ENCODE measurements around the gene NUBPL. TPM values are rescaled to one million over a fixed set of nuclear protein-coding genes. Genes with fewer than 3 reads are reported as not detected.

Gene NUBPL
- total RNA-seq, 2 donors from 2014 or later = 9.2 to 30.0 TPM

DNA sequence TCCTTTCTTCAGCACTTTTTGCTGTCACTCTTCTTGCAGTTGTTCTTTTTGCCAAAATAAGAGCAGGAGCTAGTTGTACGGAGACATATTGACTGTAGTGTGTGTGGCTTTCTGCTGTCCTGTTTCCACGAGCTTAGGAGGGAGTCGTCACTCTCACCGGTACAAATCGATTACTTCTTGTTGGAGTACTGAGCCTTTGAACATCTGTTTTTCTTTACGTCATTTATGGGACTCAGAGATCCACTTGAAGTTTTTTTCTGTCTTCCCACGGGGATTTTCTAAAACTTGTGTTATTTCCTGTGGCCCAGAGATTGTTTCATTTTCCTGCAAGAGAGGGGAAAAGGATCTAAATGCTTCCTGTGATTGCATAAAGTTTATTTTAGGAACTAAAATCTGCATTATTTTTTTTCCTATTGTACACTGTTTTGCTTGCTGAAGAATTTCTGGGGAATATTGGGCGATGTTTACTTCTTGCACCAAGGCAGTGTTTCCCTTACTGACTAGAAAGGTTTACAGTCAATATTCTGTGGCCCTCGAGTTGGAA lies 316.1 kb downstream of the NUBPL start:
- DNase-seq (ENCODE audit: low spot score) = no peak
- peak overlapping the region; percentile 21 for H3K4me3 ChIP-seq

DNA sequence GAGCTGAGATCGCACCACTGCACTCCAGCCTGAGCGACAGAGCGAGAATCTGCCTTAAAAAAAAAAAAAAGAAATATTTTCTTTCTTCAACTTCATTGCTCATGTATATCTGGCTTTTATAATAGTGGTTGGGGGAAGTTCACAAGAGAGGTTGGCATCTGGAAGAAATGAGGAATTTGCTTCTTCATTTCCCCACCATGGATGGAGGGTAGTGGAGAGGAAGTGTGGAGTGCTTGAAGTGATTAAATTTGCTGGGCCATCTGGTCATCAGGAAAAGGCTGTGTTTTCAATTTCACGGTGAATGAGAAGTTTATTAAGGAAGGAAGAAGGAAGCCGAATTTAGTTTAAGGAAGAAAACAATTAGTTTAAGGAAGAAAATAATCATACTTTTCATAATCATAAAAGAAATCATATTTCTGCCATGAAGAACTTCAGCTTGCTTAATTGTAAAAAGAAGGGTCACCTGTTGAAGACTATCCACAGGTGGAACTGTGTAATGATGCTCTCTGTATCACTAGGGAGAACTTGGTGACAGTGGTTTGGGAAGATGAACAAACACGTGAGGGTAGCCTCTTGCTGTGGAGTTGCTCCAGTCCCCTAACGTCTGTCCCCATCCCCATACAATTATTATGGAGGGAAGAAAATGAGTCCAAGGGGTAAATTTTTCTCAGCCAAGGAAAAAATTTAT lies 318.6 kb downstream of the NUBPL start:
- Histone ChIP-seq H3K27ac (no peak overlapping the region), H3K27me3 (replicated peaks; ENCODE audit: insufficient read depth) (no peaks in the 10 kb centered on the region), H3K36me3 (no peaks in the 10 kb centered on the region), H3K4me3 (no peak overlapping the region), H3K9me3 (no peaks in the 10 kb centered on the region), H3K4me1 (ENCODE audit: control insufficient read depth in 1 of 2, low read depth in 2 of 2) (no peaks in the 10 kb centered on the region)
- ATAC-seq (ENCODE audit: insufficient number of reproducible peaks, low FRiP score, low read depth) = no peak
- no peak for DNase-seq (ENCODE audit: low spot score)
- TF ChIP-seq, protein P1, sequence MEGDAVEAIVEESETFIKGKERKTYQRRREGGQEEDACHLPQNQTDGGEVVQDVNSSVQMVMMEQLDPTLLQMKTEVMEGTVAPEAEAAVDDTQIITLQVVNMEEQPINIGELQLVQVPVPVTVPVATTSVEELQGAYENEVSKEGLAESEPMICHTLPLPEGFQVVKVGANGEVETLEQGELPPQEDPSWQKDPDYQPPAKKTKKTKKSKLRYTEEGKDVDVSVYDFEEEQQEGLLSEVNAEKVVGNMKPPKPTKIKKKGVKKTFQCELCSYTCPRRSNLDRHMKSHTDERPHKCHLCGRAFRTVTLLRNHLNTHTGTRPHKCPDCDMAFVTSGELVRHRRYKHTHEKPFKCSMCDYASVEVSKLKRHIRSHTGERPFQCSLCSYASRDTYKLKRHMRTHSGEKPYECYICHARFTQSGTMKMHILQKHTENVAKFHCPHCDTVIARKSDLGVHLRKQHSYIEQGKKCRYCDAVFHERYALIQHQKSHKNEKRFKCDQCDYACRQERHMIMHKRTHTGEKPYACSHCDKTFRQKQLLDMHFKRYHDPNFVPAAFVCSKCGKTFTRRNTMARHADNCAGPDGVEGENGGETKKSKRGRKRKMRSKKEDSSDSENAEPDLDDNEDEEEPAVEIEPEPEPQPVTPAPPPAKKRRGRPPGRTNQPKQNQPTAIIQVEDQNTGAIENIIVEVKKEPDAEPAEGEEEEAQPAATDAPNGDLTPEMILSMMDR (IDR thresholded peaks at IDR 0.05) = no peak

More for the DNA sequence above, 316.1 kb downstream of the NUBPL start:
- Histone ChIP-seq H3K9me3 (no peaks in the 10 kb centered on the region), H3K4me1 (ENCODE audit: control insufficient read depth in 1 of 2, low read depth in 2 of 2) (no peaks in the 10 kb centered on the region), H3K27me3 (replicated peaks; ENCODE audit: insufficient read depth) (no peaks in the 10 kb centered on the region), H3K27ac (no peak overlapping the region), H3K36me3 (no peaks in the 10 kb centered on the region)
- no peak for ATAC-seq (ENCODE audit: insufficient number of reproducible peaks, low FRiP score, low read depth)
- TF ChIP-seq, protein P1 (IDR thresholded peaks at IDR 0.05) = no peak

DNA sequence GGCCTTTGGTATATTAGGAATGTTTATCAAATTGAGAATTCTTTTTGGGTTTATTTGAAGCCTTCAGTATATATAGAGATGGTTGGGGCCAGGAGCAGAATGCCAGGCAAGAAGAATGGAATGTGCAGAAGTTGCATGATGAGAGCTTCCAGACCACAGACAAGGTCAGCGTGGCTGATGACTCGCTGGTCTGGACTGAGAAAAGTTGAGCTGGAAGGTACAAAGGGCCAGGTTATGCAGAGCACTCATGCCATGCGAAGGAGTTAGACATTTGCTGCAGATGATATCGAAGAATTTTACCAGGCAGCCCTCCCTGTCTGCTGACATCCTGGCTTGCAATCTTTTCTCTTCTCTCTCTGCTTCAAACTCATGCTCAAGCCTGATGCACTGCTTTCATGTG lies 319.7 kb downstream of the NUBPL start:
- Histone ChIP-seq H3K4me3 (no peak overlapping the region), H3K9me3 (no peaks in the 10 kb centered on the region), H3K36me3 (no peaks in the 10 kb centered on the region), H3K27me3 (replicated peaks; ENCODE audit: insufficient read depth) (no peaks in the 10 kb centered on the region), H3K27ac (no peak overlapping the region), H3K4me1 (ENCODE audit: control insufficient read depth in 1 of 2, low read depth in 2 of 2) (no peaks in the 10 kb centered on the region)
- TF ChIP-seq, protein P1 (IDR thresholded peaks at IDR 0.05) = no peak
- ATAC-seq (ENCODE audit: insufficient number of reproducible peaks, low FRiP score, low read depth) (no peak), DNase-seq (ENCODE audit: low spot score) (no peak)

DNA sequence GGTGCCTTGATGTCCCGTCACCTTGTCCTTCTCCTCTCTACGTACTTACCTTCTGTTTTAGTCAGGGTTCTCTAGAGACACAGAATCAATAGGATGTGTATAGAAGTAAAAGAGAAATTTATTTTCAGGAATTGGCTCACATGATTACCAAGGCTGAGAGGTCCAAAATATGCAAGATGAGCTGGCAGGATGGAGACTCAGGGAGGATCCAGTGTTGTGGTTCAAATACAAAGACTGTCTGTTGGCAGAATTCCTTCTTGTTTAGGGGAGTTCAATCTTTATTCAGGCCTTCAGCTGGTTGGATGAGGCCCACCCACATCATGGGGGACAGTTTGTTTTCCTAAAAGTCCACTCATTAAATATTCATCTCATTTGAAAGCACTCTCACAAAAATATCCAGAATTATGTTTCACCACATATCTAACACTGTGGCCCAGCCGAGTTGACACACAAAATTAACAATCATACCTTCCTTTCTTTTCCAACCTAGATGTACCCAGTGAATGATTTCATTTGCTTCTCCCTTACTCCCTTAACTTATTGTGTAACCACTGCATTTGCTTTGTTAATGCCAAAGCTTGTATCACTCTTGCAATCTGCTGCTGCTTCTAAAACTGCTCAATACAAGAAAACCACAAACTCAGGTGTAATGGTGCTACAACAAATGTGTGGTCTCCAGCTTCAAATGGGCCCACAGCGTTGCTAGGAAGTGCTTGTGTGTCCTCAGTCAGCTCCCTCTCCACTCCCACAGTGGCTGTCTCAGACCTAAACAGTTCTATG lies 320.5 kb downstream of the NUBPL start:
- H3K9me3 ChIP-seq = no peaks in the 10 kb centered on the region
- no peaks in the 10 kb centered on the region for H3K27me3 ChIP-seq (replicated peaks; ENCODE audit: insufficient read depth)
- H3K27ac ChIP-seq = no peak overlapping the region
- no peak for DNase-seq (ENCODE audit: low spot score)
- no peak for ATAC-seq (ENCODE audit: insufficient number of reproducible peaks, low FRiP score, low read depth)
- no peaks in the 10 kb centered on the region for H3K4me1 ChIP-seq (ENCODE audit: control insufficient read depth in 1 of 2, low read depth in 2 of 2)
- H3K36me3 ChIP-seq = no peaks in the 10 kb centered on the region
- no peak overlapping the region for H3K4me3 ChIP-seq
- TF ChIP-seq, protein P1 (IDR thresholded peaks at IDR 0.05) = no peak

DNA sequence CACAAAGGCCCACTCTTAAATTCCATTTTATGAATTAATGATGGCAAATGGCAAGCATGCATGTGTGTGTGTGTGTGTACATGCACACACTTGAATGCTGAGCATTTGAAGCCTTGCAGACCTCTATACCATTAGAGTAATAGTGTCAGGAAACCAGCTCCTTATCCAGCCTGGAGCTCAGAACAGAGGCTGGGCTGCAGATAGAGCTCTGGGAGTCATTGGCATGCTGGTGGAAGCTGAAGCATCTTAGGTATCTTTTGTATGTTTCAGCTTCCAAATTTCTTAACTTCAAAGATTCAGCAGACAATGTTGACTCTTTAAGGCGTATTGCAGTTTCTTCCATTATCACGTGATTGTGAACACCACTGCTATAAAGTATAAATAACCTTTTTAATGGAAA lies 323.0 kb downstream of the NUBPL start:
- Histone ChIP-seq H3K27me3 (replicated peaks; ENCODE audit: insufficient read depth) (no peaks in the 10 kb centered on the region), H3K36me3 (no peaks in the 10 kb centered on the region), H3K4me3 (no peak overlapping the region), H3K9me3 (no peaks in the 10 kb centered on the region), H3K4me1 (ENCODE audit: control insufficient read depth in 1 of 2, low read depth in 2 of 2) (no peaks in the 10 kb centered on the region), H3K27ac (no peak overlapping the region)
- TF ChIP-seq, protein P1 (IDR thresholded peaks at IDR 0.05) = no peak
- ATAC-seq (ENCODE audit: insufficient number of reproducible peaks, low FRiP score, low read depth) (no peak), DNase-seq (ENCODE audit: low spot score) (no peak)

All from thoracic aorta (tissue), 2 donors.